HEK293 (cell line): ENCODE data around the gene EVI2B.

Experiments used
- CTCF ChIA-PET: fragments of 350-600 bp; formaldehyde crosslinking; extraction: SDS; loops from one replicate; lab custom pipeline; 2021; ENCODE audit warnings: antibody characterized with exemption; lab: Yijun Ruan, JAX
- POLR2A ChIA-PET: fragments of 300-600 bp; formaldehyde crosslinking; extraction: SDS; loops from one replicate; lab custom pipeline; 2020; ENCODE audit warnings: antibody characterized with exemption, inconsistent platforms; lab: Yijun Ruan, JAX
- H3K27ac ChIP-seq: fragments of 200-500 bp; sonication (Bioruptor generic); 2 replicates; pipeline ENCODE4 v1.5.1; 2014; ENCODE audit warnings: low read depth, low read length, control low read depth, inconsistent platforms; ENCODE audit errors: extremely low read depth
- H3K36me3 ChIP-seq, 2 experiments: fragments of 200-500 bp in 1 of 2; sonication (Bioruptor generic) in 1 of 2; 1 replicate in 1 of 2; 2 replicates in 1 of 2; pipeline ENCODE4 v1.5.1; 2014 to 2017; ENCODE audit warnings: inconsistent platforms in 2 of 2, low read length in 2 of 2; ENCODE audit not compliant: control insufficient read depth in 2 of 2, insufficient read depth in 1 of 2
- H3K4me1 ChIP-seq: fragments of 200-500 bp; sonication (Bioruptor generic); 2 replicates; pipeline ENCODE4 v1.5.1; 2014; ENCODE audit warnings: mild to moderate bottlenecking, low read length, inconsistent platforms; ENCODE audit not compliant: control insufficient read depth, insufficient read depth
- H3K4me3 ChIP-seq: 2 replicates; pipeline ENCODE4 v1.5.1; 2011; ENCODE audit warnings: low read depth, mild to moderate bottlenecking, control low read depth, low read length, moderate library complexity
- H3K9me3 ChIP-seq: fragments of 200-500 bp; sonication (Bioruptor generic); 2 replicates; pipeline ENCODE4 v1.5.1; 2014; ENCODE audit warnings: low read depth, low read length, inconsistent platforms; ENCODE audit not compliant: control insufficient read depth, insufficient read depth
- ELK4 ChIP-seq: IDR thresholded peaks from 2 replicates; pipeline ENCODE4 v1.6.1; 2011; ENCODE audit warnings: mild to moderate bottlenecking, low read depth, low read length, borderline replicate concordance
- KLF10 ChIP-seq: fragments of 450-650 bp; IDR thresholded peaks from 2 replicates; pipeline ENCODE4 v1.5.1; 2018; ENCODE audit warnings: missing biosample characterization, mild to moderate bottlenecking, missing genetic modification characterization
- KLF16 ChIP-seq: fragments of 450-650 bp; formaldehyde crosslinking; IDR thresholded peaks from 2 replicates; pipeline ENCODE4 v1.5.1; 2017; ENCODE audit warnings: missing biosample characterization, missing genetic modification characterization
- PRDM1 ChIP-seq: fragments of 450-650 bp; formaldehyde crosslinking; IDR thresholded peaks from 2 replicates; pipeline ENCODE4; 2016; ENCODE audit warnings: missing biosample characterization, missing genetic modification characterization
- SCRT2 ChIP-seq: fragments of 450-650 bp; formaldehyde crosslinking; IDR thresholded peaks from 2 replicates; pipeline ENCODE4 v1.5.1; 2016; ENCODE audit warnings: missing biosample characterization, missing genetic modification characterization
- SP7 ChIP-seq: fragments of 450-650 bp; formaldehyde crosslinking; IDR thresholded peaks from 2 replicates; pipeline ENCODE4 v1.5.1; 2016; ENCODE audit warnings: missing biosample characterization, missing genetic modification characterization
- ZBTB44 ChIP-seq: fragments of 450-650 bp; IDR thresholded peaks from 2 replicates; pipeline ENCODE4 v1.5.1; 2018; ENCODE audit warnings: missing biosample characterization, mild to moderate bottlenecking, missing genetic modification characterization
- ZBTB7A ChIP-seq: fragments of 450-650 bp; formaldehyde crosslinking; IDR thresholded peaks from 2 replicates; pipeline ENCODE4 v1.5.1; 2016; ENCODE audit warnings: low read depth, missing biosample characterization, missing genetic modification characterization
- ZEB2 ChIP-seq: fragments of 450-650 bp; formaldehyde crosslinking; IDR thresholded peaks from 2 replicates; pipeline ENCODE4 v1.5.1; 2016; ENCODE audit warnings: missing biosample characterization, missing genetic modification characterization
- ZFP3 ChIP-seq: fragments of 450-650 bp; formaldehyde crosslinking; IDR thresholded peaks from 2 replicates; pipeline ENCODE4 v1.5.1; 2016; ENCODE audit warnings: low read depth, missing biosample characterization, missing genetic modification characterization
- ZNF2 ChIP-seq: fragments of 450-650 bp; formaldehyde crosslinking; IDR thresholded peaks from 2 replicates; pipeline ENCODE4 v1.5.1; 2016; ENCODE audit warnings: missing biosample characterization, missing genetic modification characterization
- ZNF202 ChIP-seq: fragments of 450-650 bp; formaldehyde crosslinking; IDR thresholded peaks from 2 replicates; pipeline ENCODE4 v1.5.1; 2016; ENCODE audit warnings: missing biosample characterization, missing genetic modification characterization, borderline replicate concordance
- ZNF221 ChIP-seq: fragments of 450-650 bp; formaldehyde crosslinking; IDR thresholded peaks from 2 replicates; pipeline ENCODE4 v1.5.1; 2017; ENCODE audit warnings: missing biosample characterization, missing genetic modification characterization, borderline replicate concordance
- ZNF23 ChIP-seq: fragments of 450-650 bp; formaldehyde crosslinking; IDR thresholded peaks from 2 replicates; pipeline ENCODE4 v1.5.1; 2016; ENCODE audit warnings: missing biosample characterization, missing genetic modification characterization, borderline replicate concordance
- ZNF24 ChIP-seq: fragments of 450-650 bp; formaldehyde crosslinking; IDR thresholded peaks from 2 replicates; pipeline ENCODE4 v1.5.1; 2016; ENCODE audit warnings: missing biosample characterization, missing genetic modification characterization
- ZNF266 ChIP-seq: fragments of 450-650 bp; formaldehyde crosslinking; IDR thresholded peaks from 2 replicates; pipeline ENCODE4 v1.5.1; 2016; ENCODE audit warnings: missing biosample characterization, missing genetic modification characterization, low read depth
- ZNF341 ChIP-seq: fragments of 450-650 bp; formaldehyde crosslinking; IDR thresholded peaks from 2 replicates; pipeline ENCODE4; 2016; ENCODE audit warnings: low read depth, missing biosample characterization, missing genetic modification characterization
- ZNF398 ChIP-seq: fragments of 450-650 bp; formaldehyde crosslinking; IDR thresholded peaks from 2 replicates; pipeline ENCODE4 v1.5.1; 2017; ENCODE audit warnings: missing biosample characterization, missing genetic modification characterization
- ZNF510 ChIP-seq: fragments of 450-650 bp; formaldehyde crosslinking; IDR thresholded peaks from 2 replicates; pipeline ENCODE4 v1.5.1; 2018; ENCODE audit warnings: mild to moderate bottlenecking, missing genetic modification characterization, missing biosample characterization; ENCODE audit not compliant: insufficient replicate concordance
- ZNF548 ChIP-seq: fragments of 450-650 bp; formaldehyde crosslinking; IDR thresholded peaks from 2 replicates; pipeline ENCODE4 v1.5.1; 2016; ENCODE audit warnings: missing biosample characterization, missing genetic modification characterization
- ZNF571 ChIP-seq: fragments of 450-650 bp; formaldehyde crosslinking; IDR thresholded peaks from 2 replicates; pipeline ENCODE4 v1.5.0; 2017; ENCODE audit warnings: missing biosample characterization, missing genetic modification characterization
- ZNF629 ChIP-seq: fragments of 450-650 bp; formaldehyde crosslinking; IDR thresholded peaks from 2 replicates; pipeline ENCODE4 v1.5.1; 2017; ENCODE audit warnings: missing biosample characterization, missing genetic modification characterization
- ZNF645 ChIP-seq: fragments of 450-650 bp; formaldehyde crosslinking; IDR thresholded peaks from 2 replicates; pipeline ENCODE4; 2016; ENCODE audit warnings: missing biosample characterization, missing genetic modification characterization
- ZNF677 ChIP-seq: fragments of 450-650 bp; IDR thresholded peaks from 2 replicates; pipeline ENCODE4 v1.5.0; 2018; ENCODE audit warnings: missing biosample characterization, mild to moderate bottlenecking, missing genetic modification characterization, moderate library complexity
- ZNF701 ChIP-seq: fragments of 450-650 bp; formaldehyde crosslinking; IDR thresholded peaks from 2 replicates; pipeline ENCODE4 v1.5.1; 2016; ENCODE audit warnings: missing biosample characterization, missing genetic modification characterization
- ZNF76 ChIP-seq: fragments of 450-650 bp; formaldehyde crosslinking; IDR thresholded peaks from 2 replicates; pipeline ENCODE4; 2016; ENCODE audit warnings: low read depth, missing biosample characterization, missing genetic modification characterization, borderline replicate concordance

The EVI2B gene

GRCh38 chr17:31296142-31296541, 17.7 kb downstream of the EVI2B start:
- ChIA-PET CTCF (no interaction called here), POLR2A (no interaction called here)
- H3K27ac ChIP-seq, result no peak overlapping the region
- no peaks in the 10 kb centered on the region for H3K9me3 ChIP-seq
- no peak for TF ChIP-seq ZNF221 (tag by site-specific recombination)
- no peak for TF ChIP-seq SCRT2 (tag by site-specific recombination)
- 0 out of 2 replicates have a peak, but pooled peaks have one; percentile 45 for TF ChIP-seq PRDM1
- peaks cover 8 to 10% of the 10 kb centered on the region in 2 experiments; a peak in 2 of 3 replicates for H3K36me3 ChIP-seq
- peaks cover 7% of the 10 kb centered on the region for H3K4me1 ChIP-seq
- H3K4me3 ChIP-seq, result no peak overlapping the region

GRCh38 chr17:31295489-31295871, 18.4 kb downstream of the EVI2B start:
- CTCF ChIA-PET, result no interaction called here
- peaks cover 9 to 10% of the 10 kb centered on the region in 2 experiments; a peak in 2 of 3 replicates for H3K36me3 ChIP-seq
- TF ChIP-seq ZBTB7A (tag by site-specific recombination), result no peak
- TF ChIP-seq ZNF701, result no peak
- no peak for TF ChIP-seq ZNF398 (tag by site-specific recombination)
- no peak for TF ChIP-seq ZFP3 (tag by site-specific recombination)
- peak; percentile 52 for TF ChIP-seq SCRT2 (tag by site-specific recombination)
- TF ChIP-seq, all 188 proteins: peak for 1
- POLR2A ChIA-PET, result no interaction called here
- Histone ChIP-seq H3K4me3 (no peak overlapping the region), H3K4me1 (peaks cover 7% of the 10 kb centered on the region), H3K27ac (no peak overlapping the region), H3K9me3 (no peaks in the 10 kb centered on the region)

GRCh38 chr17:31294820-31295488, 18.9 kb downstream of the EVI2B start:
- no peak overlapping the region for H3K4me3 ChIP-seq
- CTCF ChIA-PET, result no interaction called here
- H3K36me3 ChIP-seq, result peaks cover 9 to 10% of the 10 kb centered on the region in 2 experiments; a peak in 2 of 3 replicates
- TF ChIP-seq KLF16 (tag by site-specific recombination) (no peak), ZNF571 (tag by site-specific recombination) (no peak), ZNF341 (tag by site-specific recombination) (no peak), ZNF510 (tag by site-specific recombination) (no peak), ZNF645 (no peak), ZNF266 (tag by site-specific recombination) (no peak), ZNF548 (no peak), ZBTB44 (tag by site-specific recombination) (no peak), KLF10 (no peak), SP7 (no peak), ELK4 (no peak), ZNF677 (tag by site-specific recombination) (no peak), ZNF2 (no peak), ZNF23 (tag by site-specific recombination) (no peak), ZNF629 (tag by site-specific recombination) (no peak), ZNF76 (no peak), ZNF202 (tag by site-specific recombination) (no peak), ZEB2 (tag by site-specific recombination) (no peak), ZNF24 (no peak)
- POLR2A ChIA-PET, result no interaction called here
- no peak overlapping the region for H3K27ac ChIP-seq
- no peaks in the 10 kb centered on the region for H3K9me3 ChIP-seq
- H3K4me1 ChIP-seq, result peaks cover 9% of the 10 kb centered on the region
